ENCODE data around the gene GPX4.

GPX4 gene

DNA sequence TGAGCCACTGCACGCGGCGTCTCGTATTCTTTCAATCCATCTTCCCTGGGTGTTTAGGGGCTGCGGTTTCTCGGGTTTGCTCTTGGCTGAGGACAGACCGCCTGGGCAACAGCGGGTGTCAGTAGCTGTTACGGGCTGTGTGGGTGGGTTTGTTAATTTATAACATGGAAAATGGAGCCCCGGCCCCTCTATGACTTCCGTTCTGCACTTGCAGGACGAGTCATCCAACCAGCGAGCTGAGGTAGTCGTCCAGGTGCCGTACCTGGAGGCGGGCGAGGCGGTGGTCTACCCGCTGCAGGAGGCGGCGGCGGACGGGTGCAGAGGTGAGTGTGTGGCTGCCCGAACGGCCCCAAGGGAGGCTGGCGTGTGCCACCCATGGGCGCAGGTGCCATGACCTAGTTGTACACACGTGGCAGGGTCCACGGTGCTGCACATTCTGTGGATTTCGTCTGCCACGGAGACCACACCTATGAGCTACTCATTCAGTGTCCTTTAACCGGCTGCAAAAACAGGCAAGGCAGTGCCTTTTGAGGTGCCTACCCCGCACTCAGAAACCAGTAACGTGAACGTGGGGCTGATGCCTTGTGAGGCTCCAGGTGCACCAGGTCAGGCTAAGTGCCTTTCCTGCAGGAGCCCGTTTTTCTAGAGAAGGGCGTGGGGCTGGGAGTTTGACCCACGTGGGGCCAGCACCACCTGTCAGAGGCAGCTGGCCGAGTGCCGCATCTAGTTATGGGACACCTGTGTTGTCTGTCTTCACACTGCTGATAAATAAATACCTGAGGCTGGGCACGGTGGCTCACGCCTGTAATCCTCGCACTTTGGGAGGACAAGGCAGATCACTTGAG, 19.5 kb upstream of the GPX4 start:
- DNase-seq (ENCODE audit: low read depth, low spot score): no peak

DNA sequence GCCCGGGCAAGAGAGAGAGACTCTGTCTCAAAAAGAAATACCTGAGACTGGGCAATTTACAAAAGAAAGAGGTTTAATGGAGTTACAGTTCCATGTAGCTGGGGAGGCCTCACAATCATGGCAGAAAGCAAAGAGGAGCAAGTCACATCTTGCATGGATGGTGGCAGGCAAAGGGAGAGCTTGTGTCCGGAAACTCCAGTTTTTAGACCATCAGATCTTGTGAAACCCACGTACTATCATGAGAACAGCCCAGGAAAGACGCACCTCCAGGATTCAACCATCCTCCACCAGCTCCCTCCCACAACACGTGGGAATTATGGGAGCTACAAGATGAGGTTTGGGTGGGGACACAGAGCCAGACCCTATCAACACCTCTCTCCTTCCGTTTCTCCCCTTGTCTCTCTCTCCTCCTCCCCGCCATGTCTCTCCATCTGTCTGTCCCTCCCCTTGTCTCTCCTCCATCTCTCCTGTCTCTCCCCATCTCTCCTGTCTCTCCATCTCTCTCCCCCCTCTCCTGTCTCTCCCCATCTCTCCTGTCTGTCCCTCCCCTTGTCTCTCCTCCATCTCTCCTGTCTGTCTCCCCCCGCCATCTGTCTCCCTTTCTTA, 18.6 kb upstream of the GPX4 start:
- no peak for DNase-seq (ENCODE audit: low read depth, low spot score)

DNA sequence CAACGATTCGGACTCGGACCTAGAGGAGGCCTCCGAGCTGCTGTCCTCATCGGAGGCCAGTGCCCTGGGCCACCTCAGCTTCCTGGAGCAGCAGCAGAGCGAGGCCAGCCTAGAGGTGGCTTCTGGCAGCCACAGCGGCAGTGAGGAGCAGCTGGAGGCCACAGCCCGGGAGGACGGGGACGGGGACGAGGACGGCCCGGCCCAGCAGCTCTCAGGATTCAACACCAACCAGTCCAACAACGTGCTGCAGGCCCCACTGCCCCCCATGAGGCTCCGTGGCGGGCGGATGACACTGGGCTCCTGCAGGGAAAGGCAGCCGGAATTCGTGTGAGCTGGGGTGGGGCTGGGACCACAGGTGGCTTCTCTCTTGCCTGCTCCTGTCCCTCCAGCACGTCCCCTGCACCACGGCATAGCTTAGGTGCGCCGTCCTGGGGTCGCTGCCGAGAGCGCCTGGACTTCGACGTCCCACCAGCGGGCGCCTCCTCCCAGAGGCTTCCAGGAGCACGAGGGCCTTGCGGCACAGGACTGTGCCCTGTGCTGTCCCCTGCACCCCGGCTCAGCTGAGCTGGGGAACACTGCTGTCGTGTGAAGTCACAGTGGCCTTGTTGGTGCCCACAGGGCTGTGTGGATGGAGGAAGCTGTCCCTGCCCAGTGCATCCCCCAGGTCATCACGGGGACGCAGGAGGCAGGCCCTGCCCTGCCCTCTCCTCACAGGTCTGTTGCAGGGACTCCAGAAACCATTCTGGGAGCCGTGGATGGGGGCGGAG, 17.9 kb upstream of the GPX4 start:
- no peak for DNase-seq (ENCODE audit: low read depth, low spot score)

DNA sequence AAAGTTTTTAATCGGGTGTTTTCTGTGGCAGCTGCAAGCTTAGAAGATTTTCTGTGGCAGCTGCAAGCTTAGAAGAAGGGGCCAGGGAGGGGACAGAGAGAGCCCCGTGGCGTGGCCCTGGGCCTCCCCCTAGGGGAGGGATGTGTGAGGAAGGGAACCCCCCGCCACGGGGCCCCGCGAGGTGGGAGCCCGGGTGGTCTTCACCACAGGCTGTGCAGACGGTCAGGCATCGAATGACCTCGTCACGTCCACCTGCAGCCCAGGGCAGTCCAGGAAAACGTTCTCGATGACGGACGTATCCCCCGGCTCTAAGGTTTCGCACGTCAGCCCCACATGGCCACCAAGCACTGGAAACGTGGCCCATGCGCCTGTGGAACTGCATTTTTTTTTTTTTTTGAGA, 17.2 kb upstream of the GPX4 start:
- no peak for DNase-seq (ENCODE audit: low read depth, low spot score)

DNA sequence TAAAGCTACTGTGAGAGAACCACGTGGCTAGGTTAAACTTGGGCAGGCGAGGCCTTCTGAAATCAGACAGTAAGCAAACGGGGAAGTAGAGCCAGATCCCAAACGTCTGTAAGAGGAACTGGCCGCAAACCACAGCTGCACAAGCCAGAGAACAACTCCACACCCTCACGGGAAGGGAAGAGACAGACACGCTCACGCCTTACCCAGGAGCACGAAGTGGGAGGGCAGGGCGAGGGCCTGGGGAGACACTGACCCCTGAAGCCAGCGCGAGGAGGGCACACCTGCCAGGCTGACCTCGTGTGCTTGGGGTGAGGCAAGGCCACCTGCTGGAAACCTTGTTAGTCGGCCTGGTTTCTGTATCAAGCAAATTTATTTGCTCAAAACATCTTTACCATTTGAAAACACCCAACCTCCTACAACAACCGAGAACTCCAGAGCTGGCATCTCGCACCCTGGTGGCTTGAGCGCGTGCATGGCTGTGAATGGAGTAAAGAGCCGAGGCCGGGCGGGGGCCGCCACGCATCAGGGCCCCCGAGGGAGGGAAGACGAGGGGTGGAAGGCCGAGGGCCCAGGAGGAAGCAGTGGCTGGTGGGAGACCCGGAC, 15.9 kb upstream of the GPX4 start:
- DNase-seq (ENCODE audit: low read depth, low spot score): no peak

DNA sequence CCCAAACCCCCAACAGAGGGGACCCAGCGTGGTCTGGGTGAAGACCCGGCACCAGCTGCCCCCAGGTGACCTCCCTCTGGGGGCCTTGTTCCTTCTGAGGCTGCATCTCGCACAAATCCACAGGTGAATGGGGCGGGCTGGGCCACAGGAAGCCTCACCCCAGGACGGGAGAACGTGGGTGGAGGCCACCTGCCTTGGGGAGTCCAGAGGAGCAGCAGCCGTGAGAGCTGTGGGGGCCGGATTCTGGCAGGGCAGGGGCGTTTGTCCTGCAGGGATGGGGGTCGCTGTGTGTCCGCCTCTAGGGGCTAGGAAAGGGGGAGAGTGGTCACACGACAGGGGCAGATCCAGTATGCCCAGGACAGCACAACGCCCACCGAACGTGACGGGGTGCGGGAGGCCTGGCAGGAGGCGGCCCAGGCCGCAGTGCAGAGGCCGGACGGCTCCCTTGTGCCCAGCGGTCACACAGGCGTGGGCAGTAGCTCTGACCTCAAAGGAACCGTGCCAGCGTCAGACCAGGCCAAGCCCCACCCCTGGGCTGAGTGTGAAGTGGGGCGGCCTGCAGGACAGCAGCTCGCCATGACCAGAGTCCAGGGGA, 15.3 kb upstream of the GPX4 start:
- no peak for DNase-seq (ENCODE audit: low read depth, low spot score)

DNA sequence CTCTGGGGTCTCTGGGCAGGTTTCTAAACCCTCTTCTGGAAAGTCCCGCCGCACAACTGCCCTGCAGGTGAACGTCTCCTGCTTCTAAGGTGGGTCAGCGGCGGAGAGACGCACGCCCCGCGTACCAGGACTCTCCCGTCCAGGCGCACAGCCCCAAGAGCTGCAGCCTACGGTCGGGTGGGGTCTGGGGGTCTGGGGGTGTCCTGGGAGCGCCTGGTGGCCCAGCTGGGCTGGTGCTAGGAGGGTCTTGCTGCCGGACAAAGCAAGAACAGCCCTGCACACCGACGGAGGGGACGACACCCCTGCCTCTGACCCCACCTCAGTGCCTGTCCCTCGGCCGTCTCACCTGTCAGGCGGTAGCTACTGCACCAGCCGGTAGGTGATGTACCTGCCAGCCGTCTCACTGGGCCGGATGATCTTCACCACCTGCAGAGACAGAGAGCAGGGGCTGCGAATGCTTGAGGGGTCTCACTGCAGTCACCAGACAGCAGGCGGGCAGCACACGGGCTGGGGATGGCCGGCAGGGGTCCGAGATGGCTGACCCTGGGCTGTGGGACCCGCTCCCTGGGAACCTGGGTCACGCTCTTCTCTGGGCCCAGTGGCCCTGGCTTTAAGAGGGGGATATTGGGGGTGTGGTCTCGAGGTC, 14.5 kb upstream of the GPX4 start:
- DNase-seq (ENCODE audit: low read depth, low spot score): no peak

DNA sequence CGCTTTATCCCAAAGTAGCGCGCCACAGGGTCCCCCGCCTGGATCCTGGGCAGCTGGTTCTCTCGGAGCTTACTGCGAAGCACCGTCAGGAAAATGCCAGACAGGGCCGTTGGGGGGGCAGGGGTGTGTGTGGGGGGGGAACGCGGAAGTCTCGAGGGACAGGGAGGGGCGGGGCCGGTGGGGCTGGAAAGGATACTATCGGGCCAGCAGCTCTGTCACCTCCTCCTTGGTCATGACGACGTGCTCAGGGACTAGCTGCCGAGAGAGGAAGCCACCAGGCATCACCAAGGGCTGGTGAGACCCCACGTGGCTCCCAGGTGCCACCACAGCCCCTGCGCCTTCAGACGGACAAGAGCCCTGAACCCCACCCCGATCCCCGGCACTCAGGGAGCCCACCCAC, 13.9 kb upstream of the GPX4 start:
- no peak for DNase-seq (ENCODE audit: low read depth, low spot score)

DNA sequence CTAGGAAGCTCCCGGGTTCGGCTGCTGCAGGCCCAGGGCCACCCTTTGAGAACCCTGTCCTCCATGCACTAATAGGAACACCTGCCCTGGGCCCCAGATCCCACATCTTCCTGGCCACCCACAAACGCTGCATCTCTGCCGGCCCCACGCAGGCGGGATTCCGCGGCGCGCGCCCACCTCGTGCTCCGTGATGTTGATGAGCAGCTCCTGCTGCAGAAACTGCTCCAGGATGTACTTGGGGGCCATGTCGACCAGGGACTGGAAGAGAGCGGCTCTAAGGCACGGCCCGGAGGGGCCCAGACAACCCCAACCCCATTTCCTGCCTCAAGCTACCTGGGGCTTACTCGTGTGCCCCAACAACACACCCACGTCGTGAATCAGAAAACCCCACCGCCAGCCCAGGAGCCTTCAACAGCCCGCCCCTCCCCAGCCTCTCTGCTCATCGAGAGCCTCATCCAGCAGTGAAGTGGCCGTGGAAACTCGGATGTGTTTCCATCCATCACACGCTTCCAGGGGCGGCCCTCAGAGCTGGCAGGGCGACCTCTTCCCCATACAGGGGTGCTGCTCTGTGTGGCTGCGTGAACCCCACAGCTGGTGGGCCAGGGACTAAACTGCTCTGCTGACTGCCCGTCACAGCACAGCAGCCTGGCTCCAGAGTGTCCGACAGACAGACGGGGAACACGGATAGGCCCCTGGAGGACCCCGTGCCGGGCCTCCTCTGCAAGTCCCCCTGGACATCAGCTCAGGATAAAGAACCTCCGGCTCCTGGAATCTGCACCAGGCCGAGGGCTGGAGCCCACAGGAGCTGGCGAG, 12.9 kb upstream of the GPX4 start:
- DNase-seq (ENCODE audit: low read depth, low spot score): no peak

DNA sequence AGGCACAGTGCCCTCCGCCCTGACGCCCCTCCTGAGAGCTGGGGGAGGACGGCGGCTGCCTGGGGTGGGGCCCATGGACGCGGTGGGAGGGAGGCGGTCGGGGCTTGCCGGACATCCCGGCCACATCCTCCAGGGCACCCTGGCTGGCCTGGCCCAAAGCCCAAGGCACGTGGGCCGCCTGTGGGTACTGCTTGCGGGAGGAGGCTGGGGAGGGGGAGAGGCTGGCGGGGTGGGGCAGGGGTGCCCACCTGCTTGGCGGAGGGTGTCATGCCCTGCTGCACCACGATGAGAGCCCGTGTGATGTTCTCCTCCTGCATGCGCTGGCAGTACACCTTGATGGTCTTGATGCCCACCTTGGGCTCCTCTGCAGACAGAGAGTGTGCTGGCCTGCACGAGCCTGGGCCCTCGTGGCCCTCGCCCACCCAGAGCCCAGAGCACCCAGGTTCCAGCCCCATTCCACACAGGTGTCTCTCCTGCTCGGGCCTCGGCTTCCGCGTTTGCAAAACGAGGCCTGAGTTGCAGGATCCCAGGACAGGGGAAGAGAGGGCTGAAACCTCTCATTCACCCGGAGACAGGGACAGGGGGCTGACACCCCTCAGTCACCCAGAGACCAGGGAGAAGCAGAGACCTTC, 12.1 kb upstream of the GPX4 start:
- no peak for DNase-seq (ENCODE audit: low read depth, low spot score)

DNA sequence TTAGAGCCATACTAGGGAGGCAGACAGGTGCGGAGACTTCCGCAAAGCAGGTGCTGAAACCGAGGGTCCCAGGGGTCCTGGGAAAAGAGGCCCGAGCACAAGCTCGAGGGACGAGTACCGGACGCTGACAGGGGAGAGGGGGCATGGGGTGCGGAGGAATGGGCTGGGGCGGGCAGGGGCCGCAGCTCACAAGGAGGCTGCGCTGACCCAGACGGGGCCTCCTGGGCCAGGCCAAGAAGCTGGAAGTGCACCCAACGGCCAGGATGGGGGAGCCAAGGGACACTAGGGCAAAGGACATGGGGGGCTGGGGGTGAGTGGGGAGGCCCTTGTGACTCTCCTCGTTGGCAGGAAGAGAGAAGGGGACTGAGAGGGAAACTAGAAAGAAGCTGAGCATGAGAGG, 10.5 kb upstream of the GPX4 start:
- no peak for DNase-seq (ENCODE audit: low read depth, low spot score)

DNA sequence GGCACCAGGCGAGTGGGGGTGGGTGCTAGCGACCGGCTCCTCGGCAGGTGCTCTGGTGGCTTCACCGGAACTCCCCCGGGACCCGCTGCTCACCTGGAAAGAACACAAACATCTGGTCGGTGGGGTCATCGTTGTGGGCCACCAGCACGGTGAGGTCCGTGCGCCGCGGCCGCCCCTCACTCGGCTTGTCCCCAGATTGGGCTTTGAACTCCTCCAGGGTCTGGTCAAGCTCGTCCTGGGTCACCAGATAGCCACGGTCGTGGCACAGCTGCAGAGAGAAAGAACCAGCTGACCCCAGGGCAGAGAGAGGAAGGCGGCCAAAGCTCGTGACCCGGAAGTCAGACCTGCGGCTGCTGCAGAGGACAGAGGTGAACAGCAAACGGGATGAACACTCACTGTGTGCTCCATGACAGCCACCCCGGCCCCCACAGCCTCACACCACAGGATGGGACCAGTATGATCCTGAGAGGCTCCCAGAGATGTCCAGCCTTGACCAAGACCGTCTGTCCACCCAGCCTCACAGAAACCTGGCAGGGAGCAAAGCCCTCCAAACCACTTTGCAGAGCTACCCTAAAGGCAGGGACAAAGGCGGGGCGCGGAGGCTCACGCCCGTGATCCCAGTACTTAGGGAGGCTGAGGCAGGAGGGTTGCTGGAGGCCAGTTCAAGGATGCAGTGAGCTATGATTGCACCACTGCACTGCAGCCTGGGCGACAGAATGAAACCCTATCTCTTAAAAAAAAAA, 9.8 kb upstream of the GPX4 start:
- DNase-seq (ENCODE audit: low read depth, low spot score): no peak

DNA sequence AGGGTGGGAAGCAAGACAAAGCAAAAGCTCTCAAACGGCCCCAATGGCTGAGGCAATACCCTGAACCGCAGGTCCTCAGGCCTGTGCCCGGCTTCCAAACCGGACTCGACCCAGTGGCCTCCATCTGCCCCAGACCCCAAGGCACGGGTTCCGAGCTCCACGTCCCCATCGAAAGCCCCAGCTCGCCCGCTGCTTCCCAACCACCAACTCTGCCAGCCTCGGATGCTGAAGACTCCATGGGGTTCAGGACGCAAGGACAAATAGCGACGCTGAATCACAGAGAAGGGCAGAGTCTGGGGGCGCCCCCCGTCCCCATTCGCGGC, 9.2 kb upstream of the GPX4 start:
- DNase-seq (ENCODE audit: low read depth, low spot score): no peak

DNA sequence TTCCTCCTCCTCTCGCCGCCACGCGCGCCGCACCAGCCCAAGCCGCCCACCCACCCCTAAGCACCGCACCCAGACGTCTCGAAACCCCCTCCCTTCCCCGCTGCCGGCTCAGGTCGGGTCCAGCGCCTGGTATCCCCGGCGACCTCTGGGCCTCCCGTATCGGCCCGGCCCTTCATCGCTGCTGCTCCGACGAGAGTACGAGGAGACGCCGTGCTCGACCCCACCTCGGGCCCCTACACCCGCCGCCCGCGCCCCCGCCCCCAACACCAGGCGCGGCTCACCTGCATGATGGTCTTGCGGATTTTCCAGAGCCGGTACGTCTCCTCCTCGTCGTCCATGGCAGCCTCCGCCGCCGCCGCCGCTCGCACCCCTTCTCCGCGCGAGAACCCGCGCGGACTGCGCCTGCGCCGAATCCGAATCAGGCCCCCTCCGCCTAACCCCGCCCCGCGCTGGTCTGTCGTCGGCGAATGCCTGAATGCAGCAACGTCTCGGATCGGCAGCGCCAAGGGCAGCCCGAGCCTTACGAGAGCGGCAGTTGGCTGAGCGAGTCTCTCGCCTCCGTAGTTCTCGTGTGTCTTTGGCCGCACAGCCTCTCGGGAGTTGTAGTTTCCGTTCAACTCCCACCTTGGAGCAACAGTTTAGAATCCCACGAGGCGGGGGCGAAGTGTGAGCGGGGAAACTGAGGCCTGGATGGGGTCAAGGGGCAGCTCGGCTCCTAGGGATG, 8.7 kb upstream of the GPX4 start, which contains the start of gene POLR2E:
TSS of gene POLR2E (minus strand) at position 398 of the 724 bp plus-strand sequence. CDS start at position 338, 60 bp downstream.
- peak; percentile 97 for DNase-seq (ENCODE audit: low read depth, low spot score)

DNA sequence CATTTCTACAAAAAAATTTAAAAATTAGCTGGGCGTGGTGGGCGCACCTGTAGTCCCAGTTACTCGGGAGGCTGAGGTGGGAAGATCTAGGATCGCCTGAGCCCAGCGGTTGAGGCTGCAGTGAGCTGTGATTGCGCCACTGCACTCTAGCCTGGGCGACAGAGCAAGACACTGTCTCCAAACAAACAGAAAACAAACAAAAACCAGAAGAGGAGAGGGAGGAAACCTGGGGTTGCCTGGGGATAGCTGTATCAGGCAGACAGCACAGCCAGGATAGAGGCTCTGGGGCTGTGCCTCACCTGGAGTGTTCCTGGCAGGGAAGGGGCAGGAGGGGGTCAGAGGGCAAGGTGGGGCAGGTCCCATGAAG, 6.0 kb upstream of the GPX4 start:
- no peak for DNase-seq (ENCODE audit: low read depth, low spot score)

DNA sequence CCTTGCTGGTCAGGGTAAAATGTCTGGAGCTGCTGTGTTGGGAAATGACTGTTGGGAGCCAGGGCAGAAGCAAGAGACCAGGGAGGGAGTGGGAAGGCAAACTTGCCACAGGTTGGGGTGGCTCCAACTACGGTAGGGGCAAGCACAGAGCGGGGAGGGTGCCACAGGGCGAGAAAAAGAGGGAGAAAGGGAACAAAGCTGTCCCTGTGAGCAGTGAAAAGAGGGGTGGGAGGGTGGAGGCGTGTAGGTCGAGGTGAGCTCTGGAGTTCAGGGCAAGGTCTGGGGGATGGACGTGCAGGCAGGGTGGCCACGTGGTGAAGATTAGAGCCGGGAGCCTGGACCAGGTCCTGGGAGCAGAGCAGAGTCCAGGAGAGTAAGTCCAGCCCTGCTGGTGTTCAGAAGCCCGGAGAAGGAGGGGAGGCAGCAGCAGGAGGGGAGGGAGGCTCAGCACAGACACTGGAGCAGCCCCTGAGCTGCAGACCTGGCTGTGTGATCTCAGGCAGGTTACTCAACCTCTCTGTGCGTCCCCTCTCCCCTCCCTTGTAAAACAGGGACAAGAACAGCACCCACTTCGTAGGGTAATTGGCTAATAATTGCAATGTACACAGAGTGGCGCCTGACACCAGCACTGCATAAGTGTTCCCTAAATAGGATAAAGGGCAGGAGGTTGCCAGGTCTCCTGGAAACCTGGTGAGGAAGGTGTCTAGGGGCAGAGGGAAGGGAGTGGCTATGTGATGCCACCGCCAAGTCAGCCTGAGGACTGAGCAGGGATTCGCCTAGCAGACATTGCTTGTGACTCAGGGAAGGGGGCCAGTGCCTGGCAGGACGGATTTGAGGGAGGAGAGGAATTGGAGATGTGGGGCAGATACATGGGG, 5.4 kb upstream of the GPX4 start:
- DNase-seq (ENCODE audit: low read depth, low spot score): no peak

DNA sequence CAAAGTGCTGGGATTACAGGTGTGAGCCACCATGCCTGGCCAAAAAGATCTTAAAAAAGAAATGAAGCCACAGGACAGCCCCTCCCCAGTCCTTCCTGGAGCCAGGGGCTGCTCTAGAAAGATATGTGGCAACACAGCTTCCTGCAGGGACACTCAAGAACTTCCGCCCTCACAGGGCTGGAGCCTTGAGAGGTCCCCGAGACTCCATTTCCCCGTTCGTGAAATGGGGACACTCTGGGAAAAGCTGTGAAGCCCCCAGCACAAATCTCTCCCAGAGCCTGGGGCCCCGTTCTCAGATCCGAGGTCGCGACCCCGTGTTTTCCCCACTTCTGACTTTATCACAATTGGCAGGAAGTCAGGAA, 2.5 kb upstream of the GPX4 start:
- DNase-seq (ENCODE audit: low read depth, low spot score): no peak

All from brain pericyte (primary cell).